Thymus (tissue), 11 donors: ENCODE results near the gene LRRC4C. TPM values are rescaled to one million over a fixed set of nuclear protein-coding genes. Genes with fewer than 3 reads are reported as not detected.

ENCODE experiments used
- DNase-seq, 9 donors: peaks; one replicate each; pipeline ENCODE4 v3.0.0-alpha.2; 2013; ENCODE audit warnings: low spot score in 9 of 9, low read depth in 6 of 9, missing footprints in 1 of 9
- H3K27ac ChIP-seq, 2 donors: one replicate each; pipeline ENCODE4 v1.5.1; 2013; ENCODE audit warnings: control low read depth in 1 of 2, low read depth in 1 of 2, low read length in 1 of 2, mild to moderate bottlenecking in 1 of 2, moderate library complexity in 1 of 2
- H3K27me3 ChIP-seq, 2 donors: one replicate each; pipeline ENCODE4 v1.5.1; 2013; ENCODE audit warnings: low read length in 1 of 2; ENCODE audit not compliant: control insufficient read depth in 2 of 2, insufficient read depth in 1 of 2
- H3K36me3 ChIP-seq, 2 donors: one replicate each; pipeline ENCODE4 v1.5.1; 2013; ENCODE audit warnings: low read length in 1 of 2, mild to moderate bottlenecking in 1 of 2, moderate library complexity in 1 of 2; ENCODE audit not compliant: control insufficient read depth in 2 of 2, insufficient read depth in 2 of 2
- H3K4me1 ChIP-seq, 2 donors: one replicate each; pipeline ENCODE4 v1.5.1; 2013; ENCODE audit warnings: low read length in 2 of 2; ENCODE audit not compliant: control insufficient read depth in 2 of 2, insufficient read depth in 2 of 2
- H3K4me3 ChIP-seq, 2 donors: one replicate each; pipeline ENCODE4 v1.5.1; 2013; ENCODE audit warnings: low read length in 2 of 2, control low read depth in 1 of 2, mild to moderate bottlenecking in 1 of 2
- H3K9me3 ChIP-seq, 2 donors: one replicate each; pipeline ENCODE4 v1.5.1; 2013; ENCODE audit warnings: low read length in 1 of 2, mild to moderate bottlenecking in 1 of 2; ENCODE audit not compliant: control insufficient read depth in 2 of 2, insufficient read depth in 1 of 2
- WGBS: extraction: QIAGEN DNeasy Blood & Tissue Kit; methylation state at CpG from one replicate; pipeline ENCODE4 v1.1.7; 2013; 5-methylcytosine and 5-hydroxymethylcytosine counted together
- polyA plus RNA-seq: library from polyadenylated mRNA; stranded (reverse); fragments of 200-250 nt; gene quantifications from one replicate; pipeline ENCODE4 v1.2.3, GENCODE V29; 2013
- total RNA-seq: library from RNA; stranded (reverse); fragments of 120-200 nt; gene quantifications from one replicate; pipeline ENCODE4 v1.2.4, GENCODE V29; 2013
- donor health status: healthy.

LRRC4C gene
- total and polyA plus RNA-seq, 2 donors = 0.30 to 1.6 TPM

DNA sequence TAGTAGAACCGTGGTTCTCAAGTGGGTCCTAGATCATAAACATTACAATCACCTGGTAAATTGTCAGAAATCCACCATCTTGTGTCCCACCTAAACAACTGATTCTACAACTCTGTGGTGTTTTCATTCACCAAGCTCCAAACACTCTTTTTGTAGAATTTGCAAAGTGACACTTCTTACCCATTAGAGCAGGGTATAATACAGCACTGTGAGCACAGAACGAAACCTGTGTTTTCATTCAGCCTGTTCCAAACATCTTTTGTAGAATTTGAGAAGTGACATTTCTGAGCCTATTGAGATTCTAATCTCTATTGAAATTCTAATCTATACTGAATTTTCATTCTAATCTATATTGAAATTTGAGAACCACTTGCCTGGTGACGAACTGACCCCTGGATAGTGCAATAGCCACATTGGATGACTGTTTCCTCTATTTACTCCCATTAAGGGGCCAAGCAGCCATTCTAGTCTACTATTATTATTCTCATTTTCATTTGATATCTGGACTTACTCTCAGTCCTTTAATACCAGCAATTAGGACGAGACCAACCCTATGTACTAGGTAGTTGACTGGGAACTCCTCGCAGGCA lies 616.6 kb downstream of the LRRC4C start:
- no peaks in the 10 kb centered on the region for H3K27me3 ChIP-seq
- H3K36me3 ChIP-seq = no peaks in the 10 kb centered on the region
- no peak overlapping the region for H3K4me3 ChIP-seq
- no peak for DNase-seq
- WGBS = 84% methylated on average over 5 of the region's 5 CpGs
- H3K9me3 ChIP-seq = no peaks in the 10 kb centered on the region
- no peak overlapping the region for H3K27ac ChIP-seq
- H3K4me1 ChIP-seq = no peaks in the 10 kb centered on the region

GRCh38 chr11:40841231-40841630 lies 618.2 kb downstream of the LRRC4C start:
- no peak for DNase-seq
- Histone ChIP-seq H3K4me3 (no peak overlapping the region), H3K9me3 (no peaks in the 10 kb centered on the region), H3K4me1 (no peaks in the 10 kb centered on the region), H3K36me3 (no peaks in the 10 kb centered on the region), H3K27me3 (no peaks in the 10 kb centered on the region), H3K27ac (no peak overlapping the region)
- WGBS = 93% methylated on average over 1 of the region's 1 CpG

GRCh38 chr11:40838181-40838683 lies 621.2 kb downstream of the LRRC4C start:
- no peak overlapping the region for H3K4me3 ChIP-seq
- 99% methylated on average over 1 of the region's 1 CpG for WGBS
- no peak overlapping the region for H3K27ac ChIP-seq
- H3K4me1 ChIP-seq = no peaks in the 10 kb centered on the region
- no peaks in the 10 kb centered on the region for H3K36me3 ChIP-seq
- no peak for DNase-seq
- no peaks in the 10 kb centered on the region for H3K27me3 ChIP-seq
- H3K9me3 ChIP-seq = no peaks in the 10 kb centered on the region

- no peak overlapping the region for H3K4me3 ChIP-seq
- 90% methylated on average over 3 of the region's 3 CpGs for WGBS
- no peaks in the 10 kb centered on the region for H3K27me3 ChIP-seq
Measured at GRCh38 chr11:40827116-40827515, 632.3 kb downstream of the LRRC4C start.

GRCh38 chr11:40826601-40827000 lies 632.9 kb downstream of the LRRC4C start:
- 96% methylated on average over 2 of the region's 2 CpGs for WGBS
- Histone ChIP-seq H3K36me3 (no peaks in the 10 kb centered on the region), H3K9me3 (no peaks in the 10 kb centered on the region)

More at GRCh38 chr11:40827116-40827515, 632.3 kb downstream of the LRRC4C start:
- Histone ChIP-seq H3K9me3 (no peaks in the 10 kb centered on the region), H3K27ac (no peak overlapping the region), H3K36me3 (no peaks in the 10 kb centered on the region), H3K4me1 (no peaks in the 10 kb centered on the region)
- no peak for DNase-seq

GRCh38 chr11:40825201-40825834 lies 634.1 kb downstream of the LRRC4C start:
- no peaks in the 10 kb centered on the region for H3K9me3 ChIP-seq
- 85% methylated on average over 7 of the region's 7 CpGs for WGBS
- H3K4me3 ChIP-seq = no peak overlapping the region

More at GRCh38 chr11:40826601-40827000, 632.9 kb downstream of the LRRC4C start:
- H3K27me3 ChIP-seq = no peaks in the 10 kb centered on the region
- H3K4me3 ChIP-seq = no peak overlapping the region
- no peak for DNase-seq
- H3K27ac ChIP-seq = no peak overlapping the region
- no peaks in the 10 kb centered on the region for H3K4me1 ChIP-seq

GRCh38 chr11:40819230-40819629 lies 640.2 kb downstream of the LRRC4C start:
- Histone ChIP-seq H3K4me1 (no peaks in the 10 kb centered on the region), H3K27ac (no peak overlapping the region), H3K27me3 (no peaks in the 10 kb centered on the region), H3K9me3 (no peaks in the 10 kb centered on the region), H3K36me3 (no peaks in the 10 kb centered on the region), H3K4me3 (no peak overlapping the region)
- DNase-seq = no peak
- WGBS = 77% methylated on average over 1 of the region's 1 CpG

More at GRCh38 chr11:40825201-40825834, 634.1 kb downstream of the LRRC4C start:
- H3K27ac ChIP-seq = no peak overlapping the region
- H3K27me3 ChIP-seq = no peaks in the 10 kb centered on the region
- H3K4me1 ChIP-seq = no peaks in the 10 kb centered on the region
- no peaks in the 10 kb centered on the region for H3K36me3 ChIP-seq
- no peak for DNase-seq

DNA sequence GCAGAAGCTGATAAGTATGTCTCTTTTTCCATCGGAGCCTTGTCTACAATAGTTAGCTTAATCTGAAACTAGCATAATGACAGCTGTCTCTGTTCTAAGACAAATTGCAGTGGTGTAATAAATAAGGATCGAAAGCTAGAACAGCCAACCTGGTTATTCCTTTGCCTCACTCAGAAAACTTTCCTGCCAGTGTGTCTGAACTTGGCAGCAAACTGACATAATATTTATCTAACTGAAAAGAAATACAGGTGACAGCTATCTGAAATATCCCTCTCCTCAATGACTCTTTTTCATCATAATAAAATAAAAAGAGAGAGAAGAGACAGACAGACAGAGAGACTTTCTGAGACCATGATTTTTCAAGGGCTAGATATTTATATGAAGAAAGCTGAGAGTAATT lies 642.5 kb downstream of the LRRC4C start:
- DNase-seq = no peak
- Histone ChIP-seq H3K4me3 (no peak overlapping the region), H3K36me3 (no peaks in the 10 kb centered on the region), H3K27me3 (no peaks in the 10 kb centered on the region), H3K27ac (no peak overlapping the region), H3K4me1 (no peaks in the 10 kb centered on the region), H3K9me3 (no peaks in the 10 kb centered on the region)
- WGBS = 88% methylated on average over 2 of the region's 2 CpGs

DNA sequence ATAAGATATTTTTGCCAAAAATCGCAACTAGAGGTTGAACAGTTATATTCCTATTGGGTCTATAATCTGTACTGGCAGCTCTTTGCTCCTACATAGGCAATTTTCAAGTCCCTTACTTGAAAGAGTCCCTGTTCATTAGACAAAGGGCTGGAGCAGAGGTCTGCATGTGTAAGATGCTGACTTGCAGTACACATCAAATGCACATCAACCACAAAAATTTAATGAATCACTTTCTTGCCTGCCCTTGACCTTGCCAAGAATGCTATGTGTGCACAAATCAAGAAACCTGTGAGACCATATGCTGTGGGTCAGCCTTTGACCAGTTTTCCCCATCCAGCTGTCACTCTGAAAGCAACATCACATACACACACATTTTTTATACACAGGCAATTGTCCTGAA lies 661.5 kb downstream of the LRRC4C start:
- Histone ChIP-seq H3K9me3 (no peaks in the 10 kb centered on the region), H3K27me3 (no peaks in the 10 kb centered on the region), H3K27ac (no peak overlapping the region), H3K4me3 (no peak overlapping the region), H3K4me1 (no peaks in the 10 kb centered on the region), H3K36me3 (no peaks in the 10 kb centered on the region)
- DNase-seq = no peak
- 87% methylated on average over 1 of the region's 1 CpG for WGBS
